ENCODE measurements around the gene MAP4K4. TPM values are rescaled to one million over a fixed set of nuclear protein-coding genes. Genes with fewer than 3 reads are reported as not detected.

MAP4K4 gene
- total and polyA plus RNA-seq, 2 experiments from 2014 or later: 61.6 to 131 TPM

DNA sequence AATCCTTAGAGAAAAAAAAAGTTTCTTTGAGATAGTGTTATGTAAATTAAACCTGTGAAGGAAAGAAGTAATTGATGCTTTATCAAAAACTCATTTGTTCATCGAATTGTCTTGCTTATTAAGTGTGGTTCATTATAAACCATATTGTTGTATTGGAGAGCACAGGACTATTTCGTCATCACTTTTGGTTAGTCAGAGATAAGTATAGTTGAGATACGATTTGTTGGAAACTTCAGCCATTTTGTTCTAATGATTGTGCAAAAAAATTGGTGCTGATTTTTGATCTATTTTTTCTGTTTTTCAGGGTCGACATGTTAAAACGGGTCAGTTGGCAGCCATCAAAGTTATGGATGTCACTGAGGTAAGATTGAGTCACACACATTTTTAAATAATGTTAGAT, 92.9 kb downstream of the MAP4K4 start:
- H3K36me3 ChIP-seq: no peaks in the 10 kb centered on the region
- no peak overlapping the region for H3K27ac ChIP-seq
- TF ChIP-seq CTCF (IDR thresholded peaks at IDR 0.05; ENCODE audit: low read depth, low read length): no peak
- H3K9me3 ChIP-seq (ENCODE audit: low read depth): no peaks in the 10 kb centered on the region
- peak in 1 of 2 donors; percentile 52 for DNase-seq (ENCODE audit: low read depth in 1 of 2, low spot score in 1 of 2)
- H3K27me3 ChIP-seq: no peaks in the 10 kb centered on the region
- H3K4me3 ChIP-seq: no peak overlapping the region
- peaks cover 11% of the 10 kb centered on the region for H3K4me1 ChIP-seq (ENCODE audit: low read depth)

- H3K36me3 ChIP-seq: no peaks in the 10 kb centered on the region
- DNase-seq (ENCODE audit: low read depth in 1 of 2, low spot score in 1 of 2): peak in 1 of 2 donors; percentile 69
- no peak overlapping the region for H3K27ac ChIP-seq
- no peaks in the 10 kb centered on the region for H3K9me3 ChIP-seq (ENCODE audit: low read depth)
- TF ChIP-seq CTCF (IDR thresholded peaks at IDR 0.05; ENCODE audit: low read depth, low read length): no peak
- H3K27me3 ChIP-seq: no peaks in the 10 kb centered on the region
- no peak overlapping the region for H3K4me3 ChIP-seq
- H3K4me1 ChIP-seq (ENCODE audit: low read depth): peaks cover 11% of the 10 kb centered on the region
Measured at GRCh38 chr2:101790857-101791256, 93.3 kb downstream of the MAP4K4 start.

- Histone ChIP-seq H3K36me3 (no peaks in the 10 kb centered on the region), H3K27ac (no peak overlapping the region), H3K4me1 (ENCODE audit: low read depth) (peaks cover 11% of the 10 kb centered on the region), H3K4me3 (no peak overlapping the region), H3K9me3 (ENCODE audit: low read depth) (no peaks in the 10 kb centered on the region), H3K27me3 (no peaks in the 10 kb centered on the region)
- DNase-seq (ENCODE audit: low read depth in 1 of 2, low spot score in 1 of 2): no peak
- no peak for TF ChIP-seq CTCF (IDR thresholded peaks at IDR 0.05; ENCODE audit: low read depth, low read length)
Measured at GRCh38 chr2:101792208-101792607, 94.7 kb downstream of the MAP4K4 start.

GRCh38 chr2:101793277-101793969, 95.9 kb downstream of the MAP4K4 start:
- Histone ChIP-seq H3K36me3 (no peaks in the 10 kb centered on the region), H3K27me3 (no peaks in the 10 kb centered on the region), H3K27ac (peak overlapping the region; percentile 78), H3K4me1 (ENCODE audit: low read depth) (peaks cover 14% of the 10 kb centered on the region), H3K9me3 (ENCODE audit: low read depth) (no peaks in the 10 kb centered on the region), H3K4me3 (no peak overlapping the region)
- DNase-seq (ENCODE audit: low read depth in 1 of 2, low spot score in 1 of 2): peak in 1 of 2 donors; percentile 64
- peak; percentile 25 for TF ChIP-seq CTCF (IDR thresholded peaks at IDR 0.05; ENCODE audit: low read depth, low read length)

DNA sequence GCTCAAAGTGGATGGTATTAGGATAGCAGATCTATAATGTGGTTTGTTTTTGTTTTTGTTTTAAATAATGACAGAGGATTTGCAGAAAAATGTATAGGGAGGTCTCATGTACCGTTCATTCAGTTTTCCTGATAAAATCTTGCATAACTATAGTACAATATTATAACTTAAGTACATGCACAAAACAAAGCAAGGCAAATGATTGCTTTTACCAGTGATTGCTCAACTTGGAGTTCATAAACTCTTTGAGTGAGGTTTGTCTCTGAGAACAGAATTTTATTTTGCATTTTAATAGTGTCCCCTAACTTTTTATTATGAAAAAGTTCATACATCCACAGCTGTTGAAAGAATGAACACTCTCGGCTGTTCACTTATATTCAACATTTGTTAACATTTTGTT, 96.6 kb downstream of the MAP4K4 start:
- Histone ChIP-seq H3K4me3 (no peak overlapping the region), H3K4me1 (ENCODE audit: low read depth) (peaks cover 17% of the 10 kb centered on the region), H3K27ac (peak overlapping the region; percentile 78), H3K27me3 (no peaks in the 10 kb centered on the region), H3K9me3 (ENCODE audit: low read depth) (no peaks in the 10 kb centered on the region), H3K36me3 (no peaks in the 10 kb centered on the region)
- TF ChIP-seq CTCF (IDR thresholded peaks at IDR 0.05; ENCODE audit: low read depth, low read length): no peak
- DNase-seq (ENCODE audit: low read depth in 1 of 2, low spot score in 1 of 2): peak in 1 of 2 donors; percentile 40
